ENCODE measurements around the gene KDM6B. TPM values are rescaled to one million over a fixed set of nuclear protein-coding genes. Genes with fewer than 3 reads are reported as not detected.

KDM6B gene
- total RNA-seq, 1 experiment from 2014 or later, result 28.9 TPM

- no peaks in the 10 kb centered on the region; a peak in 1 of 5 replicates for H3K9me3 Mint-ChIP-seq
- no peak overlapping the region for H3K18ac ChIP-seq (ENCODE audit: insufficient read length, low read depth, low read length)
- H2BK120ac ChIP-seq (ENCODE audit: low read depth, low read length, poor library complexity, severe bottlenecking), result no peak overlapping the region
- no peaks in the 10 kb centered on the region for H3K4me1 ChIP-seq (ENCODE audit: insufficient read depth, low read length)
- no peaks in the 10 kb centered on the region for H3K79me1 ChIP-seq (ENCODE audit: insufficient read depth, low read depth, low read length, poor library complexity, severe bottlenecking)
- no peak overlapping the region for H2AFZ ChIP-seq (ENCODE audit: low read length)
- H3K27me3 Mint-ChIP-seq (ENCODE audit: low read depth), result peaks cover 15% of the 10 kb centered on the region
- peaks cover 29% of the 10 kb centered on the region for H3K23me2 ChIP-seq (ENCODE audit: insufficient read length, low read depth, low read length, poor library complexity, severe bottlenecking)
- no peak overlapping the region for H3K14ac ChIP-seq (ENCODE audit: insufficient read depth, low read length)
- H3K79me2 ChIP-seq (ENCODE audit: insufficient read depth, low read length), result no peaks in the 10 kb centered on the region
- H3K27ac Mint-ChIP-seq, result no peak overlapping the region; a peak in 1 of 7 replicates
- H3K4me1 Mint-ChIP-seq, result peaks cover 13 to 27% of the 10 kb centered on the region in 2 experiments
- H4K5ac ChIP-seq (ENCODE audit: insufficient read length, low read depth, low read length), result no peak overlapping the region
- peaks cover 10% of the 10 kb centered on the region; the same call in 1 of the 2 replicates for H3K27me3 ChIP-seq (ENCODE audit: insufficient read depth, low read length)
- no peak overlapping the region for H3K23ac ChIP-seq (ENCODE audit: insufficient read length, low read depth, low read length)
- no peak overlapping the region for H2BK5ac ChIP-seq (ENCODE audit: insufficient read length, low read length)
- no peak overlapping the region for H3K9ac ChIP-seq (ENCODE audit: extremely low read depth, insufficient read length, low read length)
- H4K20me1 ChIP-seq (ENCODE audit: control insufficient read depth, insufficient read depth, insufficient read length), result no peaks in the 10 kb centered on the region
- no CpG with 5 or more reads among the region's 15 CpGs for WGBS (ENCODE audit: extremely low coverage, insufficient read length, low lambda C conversion rate)
- H2BK15ac ChIP-seq (ENCODE audit: low read depth, low read length), result no peak overlapping the region
- no peak overlapping the region for H3T11ph ChIP-seq (ENCODE audit: low read length)
- H3K4ac ChIP-seq (ENCODE audit: low read depth, low read length), result no peak overlapping the region
- DNase-seq, result no peak
- H4K91ac ChIP-seq (ENCODE audit: insufficient read length, low read depth, low read length), result no peak overlapping the region
- no peaks in the 10 kb centered on the region for H3K9me3 ChIP-seq (ENCODE audit: control insufficient read depth, low read depth, low read length)
- H4K8ac ChIP-seq (replicated peaks; ENCODE audit: insufficient read length, low read depth, low read length), result no peak overlapping the region
- peaks cover 4 to 32% (median 27%) of the 10 kb centered on the region in 3 experiments; a peak in 6 of 7 replicates for H3K36me3 Mint-ChIP-seq (ENCODE audit: insufficient read depth in 1 of 3, low read depth in 3 of 3)
- no peak overlapping the region for H2BK12ac ChIP-seq (ENCODE audit: insufficient read length, low read depth, low read length)
- peak overlapping the region; percentile 97 for H3K4me2 ChIP-seq (ENCODE audit: insufficient read depth, insufficient read length, low read length)
- H3K4me3 Mint-ChIP-seq, result peak overlapping the region; percentile 89 to 94
- no peak overlapping the region for H2BK20ac ChIP-seq (ENCODE audit: low read depth, low read length, poor library complexity, severe bottlenecking)
- no peak overlapping the region for H2AK5ac ChIP-seq (ENCODE audit: insufficient read length, low read length)
- no peak overlapping the region for H3K56ac ChIP-seq (ENCODE audit: insufficient read length, low read depth, low read length)
- no peak overlapping the region for H3K27ac ChIP-seq (ENCODE audit: insufficient read length, low read depth, low read length)
- TF ChIP-seq, protein P1, sequence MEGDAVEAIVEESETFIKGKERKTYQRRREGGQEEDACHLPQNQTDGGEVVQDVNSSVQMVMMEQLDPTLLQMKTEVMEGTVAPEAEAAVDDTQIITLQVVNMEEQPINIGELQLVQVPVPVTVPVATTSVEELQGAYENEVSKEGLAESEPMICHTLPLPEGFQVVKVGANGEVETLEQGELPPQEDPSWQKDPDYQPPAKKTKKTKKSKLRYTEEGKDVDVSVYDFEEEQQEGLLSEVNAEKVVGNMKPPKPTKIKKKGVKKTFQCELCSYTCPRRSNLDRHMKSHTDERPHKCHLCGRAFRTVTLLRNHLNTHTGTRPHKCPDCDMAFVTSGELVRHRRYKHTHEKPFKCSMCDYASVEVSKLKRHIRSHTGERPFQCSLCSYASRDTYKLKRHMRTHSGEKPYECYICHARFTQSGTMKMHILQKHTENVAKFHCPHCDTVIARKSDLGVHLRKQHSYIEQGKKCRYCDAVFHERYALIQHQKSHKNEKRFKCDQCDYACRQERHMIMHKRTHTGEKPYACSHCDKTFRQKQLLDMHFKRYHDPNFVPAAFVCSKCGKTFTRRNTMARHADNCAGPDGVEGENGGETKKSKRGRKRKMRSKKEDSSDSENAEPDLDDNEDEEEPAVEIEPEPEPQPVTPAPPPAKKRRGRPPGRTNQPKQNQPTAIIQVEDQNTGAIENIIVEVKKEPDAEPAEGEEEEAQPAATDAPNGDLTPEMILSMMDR (conservative IDR thresholded peaks at IDR 0.05), result no peak
Measured at GRCh38 chr17:7845359-7846062, 11.5 kb downstream of the KDM6B start.

All from H9 (cell line).